H9 (cell line): ENCODE results near the gene GPAT3. TPM values are rescaled to one million over a fixed set of nuclear protein-coding genes. Genes with fewer than 3 reads are reported as not detected.

ENCODE experiments used
- DNase-seq: peaks from one replicate; pipeline ENCODE4 v3.0.0-alpha.2; 2017
- H2AFZ ChIP-seq: one replicate; pipeline ENCODE4 v1.6.1; 2013; ENCODE audit warnings: mild to moderate bottlenecking, low read length, control low read depth, moderate library complexity
- H2AK5ac ChIP-seq: 2 replicates; pipeline ENCODE4 v1.6.1; 2013; ENCODE audit warnings: low read length, control low read depth, mixed read lengths; ENCODE audit not compliant: insufficient read length
- H2BK120ac ChIP-seq: one replicate; pipeline ENCODE4 v1.6.1; 2013; ENCODE audit warnings: low read depth, mild to moderate bottlenecking, low read length, control low read depth, inconsistent platforms; ENCODE audit not compliant: poor library complexity, severe bottlenecking
- H2BK12ac ChIP-seq: 2 replicates; pipeline ENCODE4 v1.6.1; 2013; ENCODE audit warnings: low read length, control low read depth, mixed read lengths, low read depth; ENCODE audit not compliant: insufficient read length
- H2BK15ac ChIP-seq: 2 replicates; pipeline ENCODE4 v1.6.1; 2013; ENCODE audit warnings: low read depth, low read length, control low read depth
- H2BK20ac ChIP-seq: one replicate; pipeline ENCODE4 v1.6.1; 2013; ENCODE audit warnings: low read depth, mild to moderate bottlenecking, low read length, control low read depth, inconsistent platforms; ENCODE audit not compliant: poor library complexity, severe bottlenecking
- H2BK5ac ChIP-seq: 2 replicates; pipeline ENCODE4 v1.6.1; 2013; ENCODE audit warnings: low read length, control low read depth, mixed read lengths; ENCODE audit not compliant: insufficient read length
- H3K14ac ChIP-seq: 2 replicates; pipeline ENCODE4 v1.6.1; 2013; ENCODE audit warnings: low read length, control low read depth; ENCODE audit not compliant: insufficient read depth
- H3K18ac ChIP-seq: 2 replicates; pipeline ENCODE4 v1.6.1; 2013; ENCODE audit warnings: low read depth, mild to moderate bottlenecking, mixed read lengths, low read length, control low read depth; ENCODE audit not compliant: insufficient read length
- H3K23ac ChIP-seq: 2 replicates; pipeline ENCODE4 v1.6.1; 2013; ENCODE audit warnings: low read length, control low read depth, mixed read lengths, low read depth; ENCODE audit not compliant: insufficient read length
- H3K23me2 ChIP-seq: 2 replicates; pipeline ENCODE4 v1.6.1; 2013; ENCODE audit warnings: low read depth, mild to moderate bottlenecking, mixed read lengths, low read length, control low read depth; ENCODE audit not compliant: insufficient read length, poor library complexity, severe bottlenecking
- H3K27ac ChIP-seq: 2 replicates; pipeline ENCODE4 v1.5.1; 2013; ENCODE audit warnings: low read length, control low read depth, mixed read lengths, low read depth; ENCODE audit not compliant: insufficient read length
- H3K27me3 ChIP-seq: 2 replicates; pipeline ENCODE4 v1.6.1; 2013; ENCODE audit warnings: low read length, control low read depth, inconsistent platforms; ENCODE audit not compliant: insufficient read depth
- H3K4ac ChIP-seq: 2 replicates; pipeline ENCODE4 v1.6.1; 2013; ENCODE audit warnings: low read depth, mild to moderate bottlenecking, control low read depth, inconsistent platforms, low read length, moderate library complexity
- H3K4me1 ChIP-seq: 2 replicates; pipeline ENCODE4 v1.6.1; 2013; ENCODE audit warnings: low read length, control low read depth, inconsistent platforms; ENCODE audit not compliant: insufficient read depth
- H3K4me2 ChIP-seq: 2 replicates; pipeline ENCODE4 v1.6.1; 2013; ENCODE audit warnings: low read length, control low read depth, mixed read lengths; ENCODE audit not compliant: insufficient read length, insufficient read depth
- H3K56ac ChIP-seq: 2 replicates; pipeline ENCODE4 v1.6.1; 2013; ENCODE audit warnings: low read depth, mild to moderate bottlenecking, mixed read lengths, low read length, control low read depth; ENCODE audit not compliant: insufficient read length
- H3K79me1 ChIP-seq: 2 replicates; pipeline ENCODE4 v1.6.1; 2013; ENCODE audit warnings: low read depth, mild to moderate bottlenecking, moderate library complexity, low read length, control low read depth, inconsistent platforms; ENCODE audit not compliant: insufficient read depth, poor library complexity, severe bottlenecking
- H3K79me2 ChIP-seq: 2 replicates; pipeline ENCODE4 v1.6.1; 2013; ENCODE audit warnings: low read length, control low read depth, inconsistent platforms; ENCODE audit not compliant: insufficient read depth
- H3K9ac ChIP-seq: 2 replicates; pipeline ENCODE4 v1.6.1; 2013; ENCODE audit warnings: low read length, control low read depth, mixed read lengths; ENCODE audit not compliant: insufficient read length; ENCODE audit errors: extremely low read depth
- H3K9me3 ChIP-seq: one replicate; pipeline ENCODE4 v1.6.1; 2013; ENCODE audit warnings: low read depth, low read length, inconsistent platforms; ENCODE audit not compliant: control insufficient read depth
- H3T11ph ChIP-seq: one replicate; pipeline ENCODE4 v1.6.1; 2013; ENCODE audit warnings: mild to moderate bottlenecking, low read length, control low read depth, inconsistent platforms
- H4K20me1 ChIP-seq: one replicate; pipeline ENCODE4 v1.6.1; 2013; ENCODE audit not compliant: control insufficient read depth, insufficient read length, insufficient read depth
- H4K5ac ChIP-seq: 2 replicates; pipeline ENCODE4 v1.6.1; 2013; ENCODE audit warnings: low read depth, mild to moderate bottlenecking, mixed read lengths, low read length, control low read depth; ENCODE audit not compliant: insufficient read length
- H4K8ac ChIP-seq: replicated peaks from 2 replicates; pipeline ENCODE4 v1.6.1; 2013; ENCODE audit warnings: low read length, control low read depth, mixed read lengths, low read depth; ENCODE audit not compliant: insufficient read length
- H4K91ac ChIP-seq: 2 replicates; pipeline ENCODE4 v1.6.1; 2013; ENCODE audit warnings: low read depth, mild to moderate bottlenecking, moderate library complexity, mixed read lengths, low read length, control low read depth; ENCODE audit not compliant: insufficient read length
- H3K27ac Mint-ChIP-seq, 3 experiments: 2 replicates in 2 of 3; 3 replicates in 1 of 3; pipeline ENCODE4 v1.8.0; 2020 to 2021; ENCODE audit warnings: mixed read lengths in 3 of 3, mild to moderate bottlenecking in 1 of 3, moderate library complexity in 1 of 3
- H3K27me3 Mint-ChIP-seq: 2 replicates; pipeline ENCODE4 v1.8.0; 2021; ENCODE audit warnings: low read depth, mild to moderate bottlenecking, moderate library complexity, mixed read lengths
- H3K36me3 Mint-ChIP-seq, 3 experiments: 2 replicates in 2 of 3; 3 replicates in 1 of 3; pipeline ENCODE4 v1.8.0; 2020 to 2021; ENCODE audit warnings: low read depth in 3 of 3, mixed read lengths in 3 of 3; ENCODE audit not compliant: insufficient read depth in 1 of 3
- H3K4me1 Mint-ChIP-seq, 2 experiments: 2 replicates each; pipeline ENCODE4 v1.8.0; 2020; ENCODE audit warnings: mixed read lengths in 2 of 2
- H3K4me3 Mint-ChIP-seq, 2 experiments: 2 replicates in 1 of 2; 3 replicates in 1 of 2; pipeline ENCODE4 v1.8.0; 2020 to 2021; ENCODE audit warnings: mild to moderate bottlenecking in 2 of 2, mixed read lengths in 2 of 2, moderate library complexity in 1 of 2
- H3K9me3 Mint-ChIP-seq, 2 experiments: 2 replicates in 1 of 2; 3 replicates in 1 of 2; pipeline ENCODE4 v1.8.0; 2020; ENCODE audit warnings: mild to moderate bottlenecking in 2 of 2, mixed read lengths in 2 of 2, moderate library complexity in 1 of 2
- CTCF ChIP-seq: fragments of 200-600 bp; sonication (generic); conservative IDR thresholded peaks from 3 replicates; pipeline ENCODE4 v1.8.0; 2021; ENCODE audit warnings: antibody characterized with exemption, mild to moderate bottlenecking
- WGBS: extraction: QIAGEN DNeasy Blood & Tissue Kit; methylation state at CpG from one replicate; pipeline ENCODE4 v1.1.7; 2013; ENCODE audit warnings: missing lambda C conversion rate, low lambda C conversion rate, mixed read lengths; ENCODE audit not compliant: insufficient read length; ENCODE audit errors: extremely low coverage; 5-methylcytosine and 5-hydroxymethylcytosine counted together
- total RNA-seq: library from RNA; stranded (reverse); gene quantifications from 2 replicates; pipeline ENCODE4 v1.2.1, GENCODE V29; 2021

GPAT3 gene
- total RNA-seq, 1 experiment from 2014 or later = 1.8 TPM

GRCh38 chr4:83581411-83582288 is 45.7 kb downstream of the GPAT3 start:
- H3K27me3 ChIP-seq = no peaks in the 10 kb centered on the region
- H4K8ac ChIP-seq = no peak overlapping the region
- no peak overlapping the region for H2BK12ac ChIP-seq
- no peaks in the 10 kb centered on the region for H3K23me2 ChIP-seq
- H4K20me1 ChIP-seq = no peaks in the 10 kb centered on the region
- DNase-seq = no peak
- Mint-ChIP-seq H3K9me3 (peaks cover 0 to 2% of the 10 kb centered on the region in 2 experiments; a peak in 3 of 5 replicates), H3K36me3 (no peaks in the 10 kb centered on the region), H3K4me1 (no peaks in the 10 kb centered on the region), H3K4me3 (no peak overlapping the region), H3K27ac (no peak overlapping the region; a peak in 1 of 7 replicates), H3K27me3 (no peaks in the 10 kb centered on the region)
- H3K9me3 ChIP-seq = no peaks in the 10 kb centered on the region
- no peak overlapping the region for H3K23ac ChIP-seq
- H3T11ph ChIP-seq = no peak overlapping the region
- no peak overlapping the region for H2BK5ac ChIP-seq
- H2BK15ac ChIP-seq = no peak overlapping the region
- no peak overlapping the region for H3K27ac ChIP-seq
- H3K18ac ChIP-seq = no peak overlapping the region
- H2AK5ac ChIP-seq = no peak overlapping the region
- H2BK20ac ChIP-seq = no peak overlapping the region
- H3K9ac ChIP-seq = no peak overlapping the region
- no peak overlapping the region for H3K4ac ChIP-seq
- no peak overlapping the region for H4K5ac ChIP-seq
- H3K79me1 ChIP-seq = no peaks in the 10 kb centered on the region
- H3K4me1 ChIP-seq = no peaks in the 10 kb centered on the region
- no peak for TF ChIP-seq CTCF
- WGBS = no CpG with 5 or more reads among the region's 10 CpGs
- no peaks in the 10 kb centered on the region for H3K79me2 ChIP-seq
- H3K56ac ChIP-seq = no peak overlapping the region
- no peak overlapping the region for H2BK120ac ChIP-seq
- no peak overlapping the region for H3K14ac ChIP-seq
- no peak overlapping the region for H3K4me2 ChIP-seq
- no peak overlapping the region for H2AFZ ChIP-seq
- H4K91ac ChIP-seq = no peak overlapping the region
